Testis (tissue), 2 donors: ENCODE results near the gene ZNF184.

Experiments
- POLR2A ChIP-seq: fragments of 450-650 bp; IDR thresholded peaks from one replicate; pipeline ENCODE4 v1.6.1; 2017; ENCODE audit warnings: antibody characterized with exemption, mild to moderate bottlenecking, moderate library complexity
- TF ChIP-seq, protein P1 (sequence below), 3 experiments: fragments of 450-650 bp in 2 of 3; fragments of 200-600 bp in 1 of 3; sonication (generic) in 1 of 3; IDR thresholded peaks; one replicate each; pipeline ENCODE4 v1.5.1; 2016 to 2019; ENCODE audit warnings: antibody characterized with exemption in 3 of 3, mild to moderate bottlenecking in 2 of 3, moderate library complexity in 1 of 3

DNA sequence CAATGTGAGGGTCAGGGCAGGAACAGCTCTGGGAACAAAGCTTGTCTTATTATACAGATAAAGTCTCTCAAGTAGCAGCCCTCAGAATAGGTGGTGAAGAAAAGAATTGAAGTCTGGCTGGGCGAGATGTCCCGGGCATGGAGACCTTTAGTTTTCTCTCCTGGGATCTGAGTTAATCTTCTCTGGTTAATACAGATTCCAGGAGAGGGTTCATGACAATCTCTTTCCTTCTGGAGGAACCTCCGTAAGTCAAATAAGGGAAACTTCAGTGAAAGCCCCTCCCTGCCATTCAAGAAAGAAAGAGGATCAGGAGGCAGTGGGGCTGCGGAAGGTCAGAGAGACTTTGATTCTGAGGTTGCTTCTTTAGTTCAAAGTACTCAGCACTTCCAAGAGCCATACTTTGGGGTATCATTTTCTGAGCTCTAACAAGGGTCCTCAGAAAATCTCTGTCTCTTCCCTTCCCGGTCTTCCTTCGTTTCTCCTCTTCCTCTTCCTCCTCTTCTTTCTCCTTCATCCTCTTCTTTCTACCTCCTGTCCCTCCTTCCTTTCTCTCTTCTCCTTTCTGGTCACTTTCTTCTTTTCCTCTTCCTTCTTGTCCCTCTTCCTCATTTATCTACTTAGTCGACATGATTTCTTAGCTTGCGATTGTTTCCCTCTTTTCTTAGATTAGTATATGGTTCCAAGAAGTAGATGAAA is 4.6 kb upstream of the ZNF184 start:
- TF ChIP-seq, protein P1, sequence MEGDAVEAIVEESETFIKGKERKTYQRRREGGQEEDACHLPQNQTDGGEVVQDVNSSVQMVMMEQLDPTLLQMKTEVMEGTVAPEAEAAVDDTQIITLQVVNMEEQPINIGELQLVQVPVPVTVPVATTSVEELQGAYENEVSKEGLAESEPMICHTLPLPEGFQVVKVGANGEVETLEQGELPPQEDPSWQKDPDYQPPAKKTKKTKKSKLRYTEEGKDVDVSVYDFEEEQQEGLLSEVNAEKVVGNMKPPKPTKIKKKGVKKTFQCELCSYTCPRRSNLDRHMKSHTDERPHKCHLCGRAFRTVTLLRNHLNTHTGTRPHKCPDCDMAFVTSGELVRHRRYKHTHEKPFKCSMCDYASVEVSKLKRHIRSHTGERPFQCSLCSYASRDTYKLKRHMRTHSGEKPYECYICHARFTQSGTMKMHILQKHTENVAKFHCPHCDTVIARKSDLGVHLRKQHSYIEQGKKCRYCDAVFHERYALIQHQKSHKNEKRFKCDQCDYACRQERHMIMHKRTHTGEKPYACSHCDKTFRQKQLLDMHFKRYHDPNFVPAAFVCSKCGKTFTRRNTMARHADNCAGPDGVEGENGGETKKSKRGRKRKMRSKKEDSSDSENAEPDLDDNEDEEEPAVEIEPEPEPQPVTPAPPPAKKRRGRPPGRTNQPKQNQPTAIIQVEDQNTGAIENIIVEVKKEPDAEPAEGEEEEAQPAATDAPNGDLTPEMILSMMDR (IDR thresholded peaks at IDR 0.05): no peak
- TF ChIP-seq POLR2A: no peak
